GM23338 (cell line): ENCODE data around the gene CHIC2. TPM values are rescaled to one million over a fixed set of nuclear protein-coding genes. Genes with fewer than 3 reads are reported as not detected.

Experiments used
- ATAC-seq: fragments of 200-7000 bp; cut with Tn5 transposase; 3 replicates; pipeline ENCODE4 v1.9.1; 2020
- DNase-seq: peaks from one replicate; pipeline ENCODE4 v3.0.0-alpha.2; 2015; ENCODE audit warnings: low spot score
- H2AFZ ChIP-seq: fragments of 200-600 bp; sonication (generic); 2 replicates; pipeline ENCODE4 v1.8.0; 2016; ENCODE audit warnings: antibody characterized with exemption, mild to moderate bottlenecking, moderate library complexity
- H3F3A ChIP-seq: fragments of 200-600 bp; sonication (generic); replicated peaks from 2 replicates; pipeline ENCODE4 v1.8.0; 2017; ENCODE audit warnings: antibody characterized with exemption, mixed run types, low read depth
- H3K27ac ChIP-seq: fragments of 200-600 bp; sonication (generic); 2 replicates; pipeline ENCODE4 v1.6.1; 2016; ENCODE audit warnings: low read depth
- H3K27me3 ChIP-seq: fragments of 200-600 bp; sonication (generic); 2 replicates; pipeline ENCODE4 v1.8.0; 2016; ENCODE audit warnings: mild to moderate bottlenecking, mixed run types, moderate library complexity; ENCODE audit not compliant: insufficient read depth
- H3K36me3 ChIP-seq: fragments of 200-600 bp; sonication (generic); 2 replicates; pipeline ENCODE4 v1.8.0; 2016; ENCODE audit warnings: mild to moderate bottlenecking; ENCODE audit not compliant: insufficient read depth
- H3K4me1 ChIP-seq: fragments of 200-600 bp; sonication (generic); 2 replicates; pipeline ENCODE4 v1.8.0; 2016; ENCODE audit warnings: mild to moderate bottlenecking, moderate library complexity; ENCODE audit not compliant: insufficient read depth
- H3K4me2 ChIP-seq: fragments of 200-600 bp; sonication (generic); 2 replicates; pipeline ENCODE4 v1.7.1; 2017; ENCODE audit warnings: mixed run types
- H3K4me3 ChIP-seq: fragments of 200-600 bp; sonication (generic); 2 replicates; pipeline ENCODE4 v1.6.1; 2016; ENCODE audit warnings: mixed run types
- H3K79me2 ChIP-seq: fragments of 200-600 bp; sonication (generic); replicated peaks from 2 replicates; pipeline ENCODE4 v1.8.0; 2017; ENCODE audit warnings: mild to moderate bottlenecking; ENCODE audit not compliant: insufficient read depth
- H3K9me2 ChIP-seq: fragments of 200-600 bp; sonication (generic); 2 replicates; pipeline ENCODE4 v1.8.0; 2017; ENCODE audit not compliant: insufficient read depth
- H4K20me1 ChIP-seq: fragments of 200-600 bp; sonication (generic); replicated peaks from 2 replicates; pipeline ENCODE4 v1.8.0; 2017; ENCODE audit warnings: mild to moderate bottlenecking; ENCODE audit not compliant: insufficient read depth
- H3K27ac Mint-ChIP-seq: 2 replicates; pipeline ENCODE4 v1.8.0; 2020; ENCODE audit warnings: inconsistent platforms, mild to moderate bottlenecking, moderate library complexity, mixed read lengths
- H3K27me3 Mint-ChIP-seq: 3 replicates; pipeline ENCODE4 v1.8.0; 2022; ENCODE audit warnings: low read depth, mild to moderate bottlenecking, moderate library complexity, mixed read lengths, inconsistent platforms; ENCODE audit not compliant: insufficient read depth, poor library complexity
- H3K36me3 Mint-ChIP-seq: 3 replicates; pipeline ENCODE4 v1.8.0; 2021; ENCODE audit warnings: low read depth, mild to moderate bottlenecking, inconsistent platforms, moderate library complexity, mixed read lengths
- H3K4me1 Mint-ChIP-seq: 3 replicates; pipeline ENCODE4 v1.8.0; 2020; ENCODE audit warnings: mild to moderate bottlenecking, inconsistent platforms, mixed read lengths
- H3K4me3 Mint-ChIP-seq: 3 replicates; pipeline ENCODE4 v1.8.0; 2021; ENCODE audit warnings: moderate library complexity, mild to moderate bottlenecking, inconsistent platforms, mixed read lengths
- H3K9me3 Mint-ChIP-seq: 3 replicates; pipeline ENCODE4 v1.8.0; 2020; ENCODE audit warnings: moderate library complexity, mild to moderate bottlenecking, inconsistent platforms, mixed read lengths
- EZH2 ChIP-seq: fragments of 200-600 bp; sonication (generic); IDR thresholded peaks from one replicate; pipeline ENCODE4 v1.8.0; 2017; ENCODE audit warnings: antibody characterized with exemption, mild to moderate bottlenecking, low read depth; ENCODE audit not compliant: unreplicated experiment
- EZH2phosphoT487 ChIP-seq: fragments of 200-600 bp; sonication (generic); IDR thresholded peaks from one replicate; pipeline ENCODE4 v1.8.1; 2018; ENCODE audit warnings: antibody characterized with exemption; ENCODE audit not compliant: unreplicated experiment
- NANOG ChIP-seq: IDR thresholded peaks from 2 replicates; pipeline ENCODE4 v1.6.1; 2016; ENCODE audit warnings: antibody characterized with exemption, borderline replicate concordance
- STAT1 ChIP-seq: IDR thresholded peaks from one replicate; pipeline ENCODE4 v1.6.1; 2016; ENCODE audit warnings: antibody characterized with exemption; ENCODE audit not compliant: unreplicated experiment
- ZNF114 ChIP-seq: fragments of 250-450 bp; sonication (Bioruptor Pico); IDR thresholded peaks from 2 replicates; pipeline ENCODE4 v1.5.0; 2020; ENCODE audit warnings: mild to moderate bottlenecking, moderate library complexity
- ZNF331 ChIP-seq: fragments of 250-450 bp; sonication (Bioruptor Pico); IDR thresholded peaks from 2 replicates; pipeline ENCODE4 v1.5.0; 2020; ENCODE audit warnings: low read depth, mild to moderate bottlenecking, moderate library complexity
- polyA plus RNA-seq: library from polyadenylated mRNA; unstranded; fragments of >200 nt; fragmentation: Nextera tagmentation; extraction: Ambion mirVana; gene quantifications from 2 replicates; pipeline ENCODE4 v1.2.1, GENCODE V29; 2016
- total RNA-seq: library from RNA; depleted of rRNA; stranded (reverse); fragments of >200 nt; shearing (Covaris generic); gene quantifications from 2 replicates; pipeline ENCODE4 v1.2.3, GENCODE V29; 2014
- TF ChIP-seq, protein P1 (sequence below): fragments of 250-450 bp; sonication (Bioruptor Pico); IDR thresholded peaks from 2 replicates; pipeline ENCODE4 v1.5.0; 2020; ENCODE audit warnings: mild to moderate bottlenecking, moderate library complexity

CHIC2 gene
- total and polyA plus RNA-seq, 2 experiments from 2014 or later, result 17.2 to 18.3 TPM

- peaks cover 6% of the 10 kb centered on the region; the same call in 1 of the 2 replicates for H3K9me2 ChIP-seq
- Mint-ChIP-seq H3K9me3 (no peaks in the 10 kb centered on the region), H3K36me3 (no peaks in the 10 kb centered on the region), H3K27me3 (peaks cover 76% of the 10 kb centered on the region), H3K4me3 (peak overlapping the region; percentile 76), H3K27ac (no peak overlapping the region), H3K4me1 (peaks cover 57% of the 10 kb centered on the region)
- DNase-seq (no peak), ATAC-seq (no peak)
- peak overlapping the region; percentile 93 for H3K4me2 ChIP-seq
- no peak overlapping the region for H3K27ac ChIP-seq
- H3K79me2 ChIP-seq, result no peaks in the 10 kb centered on the region
- H3K4me3 ChIP-seq, result peak overlapping the region; percentile 68
- peaks cover 97% of the 10 kb centered on the region for H3K27me3 ChIP-seq
- H4K20me1 ChIP-seq, result peaks cover 7% of the 10 kb centered on the region; the same call in 1 of the 2 replicates
- H2AFZ ChIP-seq, result peak overlapping the region; percentile 60
- TF ChIP-seq EZH2phosphoT487 (no peak), NANOG (no peak), ZNF114 (CRISPR knock-in tag) (no peak), EZH2 (peak; percentile 82), ZNF331 (no peak), STAT1 (no peak)
- TF ChIP-seq, protein P1, sequence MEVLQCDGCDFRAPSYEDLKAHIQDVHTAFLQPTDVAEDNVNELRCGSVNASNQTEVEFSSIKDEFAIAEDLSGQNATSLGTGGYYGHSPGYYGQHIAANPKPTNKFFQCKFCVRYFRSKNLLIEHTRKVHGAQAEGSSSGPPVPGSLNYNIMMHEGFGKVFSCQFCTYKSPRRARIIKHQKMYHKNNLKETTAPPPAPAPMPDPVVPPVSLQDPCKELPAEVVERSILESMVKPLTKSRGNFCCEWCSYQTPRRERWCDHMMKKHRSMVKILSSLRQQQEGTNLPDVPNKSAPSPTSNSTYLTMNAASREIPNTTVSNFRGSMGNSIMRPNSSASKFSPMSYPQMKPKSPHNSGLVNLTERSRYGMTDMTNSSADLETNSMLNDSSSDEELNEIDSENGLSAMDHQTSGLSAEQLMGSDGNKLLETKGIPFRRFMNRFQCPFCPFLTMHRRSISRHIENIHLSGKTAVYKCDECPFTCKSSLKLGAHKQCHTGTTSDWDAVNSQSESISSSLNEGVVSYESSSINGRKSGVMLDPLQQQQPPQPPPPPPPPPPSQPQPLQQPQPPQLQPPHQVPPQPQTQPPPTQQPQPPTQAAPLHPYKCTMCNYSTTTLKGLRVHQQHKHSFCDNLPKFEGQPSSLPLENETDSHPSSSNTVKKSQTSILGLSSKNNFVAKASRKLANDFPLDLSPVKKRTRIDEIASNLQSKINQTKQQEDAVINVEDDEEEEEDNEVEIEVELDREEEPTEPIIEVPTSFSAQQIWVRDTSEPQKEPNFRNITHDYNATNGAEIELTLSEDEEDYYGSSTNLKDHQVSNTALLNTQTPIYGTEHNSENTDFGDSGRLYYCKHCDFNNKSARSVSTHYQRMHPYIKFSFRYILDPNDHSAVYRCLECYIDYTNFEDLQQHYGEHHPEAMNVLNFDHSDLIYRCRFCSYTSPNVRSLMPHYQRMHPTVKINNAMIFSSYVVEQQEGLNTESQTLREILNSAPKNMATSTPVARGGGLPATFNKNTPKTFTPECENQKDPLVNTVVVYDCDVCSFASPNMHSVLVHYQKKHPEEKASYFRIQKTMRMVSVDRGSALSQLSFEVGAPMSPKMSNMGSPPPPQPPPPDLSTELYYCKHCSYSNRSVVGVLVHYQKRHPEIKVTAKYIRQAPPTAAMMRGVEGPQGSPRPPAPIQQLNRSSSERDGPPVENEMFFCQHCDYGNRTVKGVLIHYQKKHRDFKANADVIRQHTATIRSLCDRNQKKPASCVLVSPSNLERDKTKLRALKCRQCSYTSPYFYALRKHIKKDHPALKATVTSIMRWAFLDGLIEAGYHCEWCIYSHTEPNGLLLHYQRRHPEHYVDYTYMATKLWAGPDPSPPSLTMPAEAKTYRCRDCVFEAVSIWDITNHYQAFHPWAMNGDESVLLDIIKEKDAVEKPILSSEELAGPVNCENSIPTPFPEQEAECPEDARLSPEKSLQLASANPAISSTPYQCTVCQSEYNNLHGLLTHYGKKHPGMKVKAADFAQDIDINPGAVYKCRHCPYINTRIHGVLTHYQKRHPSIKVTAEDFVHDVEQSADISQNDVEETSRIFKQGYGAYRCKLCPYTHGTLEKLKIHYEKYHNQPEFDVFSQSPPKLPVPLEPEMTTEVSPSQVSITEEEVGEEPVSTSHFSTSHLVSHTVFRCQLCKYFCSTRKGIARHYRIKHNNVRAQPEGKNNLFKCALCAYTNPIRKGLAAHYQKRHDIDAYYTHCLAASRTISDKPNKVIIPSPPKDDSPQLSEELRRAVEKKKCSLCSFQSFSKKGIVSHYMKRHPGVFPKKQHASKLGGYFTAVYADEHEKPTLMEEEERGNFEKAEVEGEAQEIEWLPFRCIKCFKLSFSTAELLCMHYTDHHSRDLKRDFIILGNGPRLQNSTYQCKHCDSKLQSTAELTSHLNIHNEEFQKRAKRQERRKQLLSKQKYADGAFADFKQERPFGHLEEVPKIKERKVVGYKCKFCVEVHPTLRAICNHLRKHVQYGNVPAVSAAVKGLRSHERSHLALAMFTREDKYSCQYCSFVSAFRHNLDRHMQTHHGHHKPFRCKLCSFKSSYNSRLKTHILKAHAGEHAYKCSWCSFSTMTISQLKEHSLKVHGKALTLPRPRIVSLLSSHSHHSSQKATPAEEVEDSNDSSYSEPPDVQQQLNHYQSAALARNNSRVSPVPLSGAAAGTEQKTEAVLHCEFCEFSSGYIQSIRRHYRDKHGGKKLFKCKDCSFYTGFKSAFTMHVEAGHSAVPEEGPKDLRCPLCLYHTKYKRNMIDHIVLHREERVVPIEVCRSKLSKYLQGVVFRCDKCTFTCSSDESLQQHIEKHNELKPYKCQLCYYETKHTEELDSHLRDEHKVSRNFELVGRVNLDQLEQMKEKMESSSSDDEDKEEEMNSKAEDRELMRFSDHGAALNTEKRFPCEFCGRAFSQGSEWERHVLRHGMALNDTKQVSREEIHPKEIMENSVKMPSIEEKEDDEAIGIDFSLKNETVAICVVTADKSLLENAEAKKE (CRISPR knock-in tag), result no peak
- no peaks in the 10 kb centered on the region for H3K36me3 ChIP-seq
- H3K4me1 ChIP-seq, result peaks cover 58% of the 10 kb centered on the region
- H3F3A ChIP-seq, result peaks cover 33% of the 10 kb centered on the region
Measured at GRCh38 chr4:54092405-54093323, 28.3 kb upstream of the CHIC2 start.
